Breast epithelium (tissue), 3 donors: Measurements from ENCODE around the gene FNDC5.

Source experiments
- POLR2A ChIP-seq: fragments of 450-650 bp; IDR thresholded peaks from one replicate; pipeline ENCODE4 v1.6.1; 2016; ENCODE audit warnings: antibody characterized with exemption, mild to moderate bottlenecking, moderate library complexity
- POLR2AphosphoS5 ChIP-seq, 3 donors: sonication (generic); formaldehyde crosslinking; IDR thresholded peaks; one replicate each; pipeline ENCODE4 v1.6.1; 2017; ENCODE audit warnings: antibody characterized with exemption in 3 of 3
- TF ChIP-seq, protein P1 (sequence below), 3 donors: fragments of 450-650 bp; IDR thresholded peaks; one replicate each; pipeline ENCODE4 v1.5.1; 2016 to 2017; ENCODE audit warnings: antibody characterized with exemption in 3 of 3, mild to moderate bottlenecking in 3 of 3, moderate library complexity in 3 of 3

DNA sequence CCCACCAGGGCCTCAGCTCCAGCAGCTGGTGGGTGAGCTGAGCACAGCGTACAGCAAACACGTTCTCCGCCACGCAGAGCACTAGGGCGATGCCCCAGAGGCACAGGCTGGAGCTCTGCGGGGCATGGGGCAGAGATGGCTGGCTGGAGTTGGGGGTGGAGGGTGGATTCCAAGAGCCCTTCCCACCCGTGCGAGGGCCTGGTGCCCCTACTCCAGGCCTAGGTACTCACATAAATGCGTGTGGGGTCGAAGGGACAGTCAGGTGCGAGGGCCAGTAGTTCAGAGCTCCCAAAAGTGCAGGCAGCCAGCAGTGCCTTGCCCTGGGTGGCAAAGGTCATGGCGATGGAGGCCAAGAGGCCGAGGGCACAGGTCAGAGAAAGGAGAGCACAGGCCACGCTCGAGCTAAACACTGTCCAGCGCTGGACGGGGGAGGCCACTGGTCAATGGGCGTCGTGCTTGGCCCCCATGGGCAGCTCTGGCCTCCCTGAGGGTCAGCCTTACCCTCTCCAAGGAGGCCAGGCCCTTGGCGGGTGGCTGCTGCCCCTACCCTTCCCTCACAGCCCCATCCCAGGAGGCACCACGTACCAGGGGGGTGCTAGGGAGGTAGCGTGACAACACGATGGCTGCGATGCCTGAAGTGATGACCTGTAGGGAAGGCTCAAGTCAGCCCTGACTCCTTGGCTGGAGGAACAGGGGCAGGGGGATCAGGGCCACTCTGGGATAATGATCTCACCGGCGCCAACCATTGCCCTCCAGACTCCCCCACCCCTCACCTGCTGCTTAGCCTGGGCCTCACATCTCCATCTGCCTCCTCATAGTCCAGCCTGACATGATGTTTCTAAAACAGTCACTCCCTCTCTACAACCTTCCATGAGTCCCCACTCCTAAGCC is 24.9 kb upstream of the FNDC5 start:
- TF ChIP-seq, protein P1, sequence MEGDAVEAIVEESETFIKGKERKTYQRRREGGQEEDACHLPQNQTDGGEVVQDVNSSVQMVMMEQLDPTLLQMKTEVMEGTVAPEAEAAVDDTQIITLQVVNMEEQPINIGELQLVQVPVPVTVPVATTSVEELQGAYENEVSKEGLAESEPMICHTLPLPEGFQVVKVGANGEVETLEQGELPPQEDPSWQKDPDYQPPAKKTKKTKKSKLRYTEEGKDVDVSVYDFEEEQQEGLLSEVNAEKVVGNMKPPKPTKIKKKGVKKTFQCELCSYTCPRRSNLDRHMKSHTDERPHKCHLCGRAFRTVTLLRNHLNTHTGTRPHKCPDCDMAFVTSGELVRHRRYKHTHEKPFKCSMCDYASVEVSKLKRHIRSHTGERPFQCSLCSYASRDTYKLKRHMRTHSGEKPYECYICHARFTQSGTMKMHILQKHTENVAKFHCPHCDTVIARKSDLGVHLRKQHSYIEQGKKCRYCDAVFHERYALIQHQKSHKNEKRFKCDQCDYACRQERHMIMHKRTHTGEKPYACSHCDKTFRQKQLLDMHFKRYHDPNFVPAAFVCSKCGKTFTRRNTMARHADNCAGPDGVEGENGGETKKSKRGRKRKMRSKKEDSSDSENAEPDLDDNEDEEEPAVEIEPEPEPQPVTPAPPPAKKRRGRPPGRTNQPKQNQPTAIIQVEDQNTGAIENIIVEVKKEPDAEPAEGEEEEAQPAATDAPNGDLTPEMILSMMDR (IDR thresholded peaks at IDR 0.05), result no peak
- TF ChIP-seq POLR2A (no peak), POLR2AphosphoS5 (IDR thresholded peaks at IDR 0.05) (no peak)
